Measurements from ENCODE around the gene PALLD. TPM values are rescaled to one million over a fixed set of nuclear protein-coding genes. Genes with fewer than 3 reads are reported as not detected.

The PALLD gene
- polyA plus RNA-seq, 1 donor (not counting 4 experiments of a cell fraction or from before 2014, with no cell fraction given) = 136 TPM

GRCh38 chr4:168688584-168688983 lies 191.7 kb downstream of the PALLD start:
- Histone ChIP-seq H3K27ac (ENCODE audit: control insufficient read depth, insufficient read depth, low read length) (no peak overlapping the region), H4K20me1 (ENCODE audit: control insufficient read depth, extremely low read depth, insufficient read depth, low read length) (no peaks in the 10 kb centered on the region), H3K9ac (ENCODE audit: control insufficient read depth, extremely low read depth, insufficient read depth, low read length) (no peak overlapping the region), H3K4me1 (ENCODE audit: control insufficient read depth, extremely low read depth, insufficient read depth, low read length) (peaks cover 1% of the 10 kb centered on the region), H3K79me2 (ENCODE audit: control insufficient read depth, insufficient read depth, low read length) (no peaks in the 10 kb centered on the region), H3K4me2 (ENCODE audit: control insufficient read depth, extremely low read depth, insufficient read depth, low read depth, low read length) (no peak overlapping the region), H3K36me3 (ENCODE audit: control insufficient read depth in 2 of 2, extremely low read depth in 1 of 2, insufficient read depth in 2 of 2, low read length in 2 of 2) (no peaks in the 10 kb centered on the region), H3K9me3 (ENCODE audit: control insufficient read depth, low read depth, low read length) (no peaks in the 10 kb centered on the region), H3K27me3 (ENCODE audit: control insufficient read depth, extremely low read depth, insufficient read depth, low read length) (no peaks in the 10 kb centered on the region), H3K9me1 (ENCODE audit: control insufficient read depth, extremely low read depth, insufficient read depth, low read length) (no peaks in the 10 kb centered on the region), H2AFZ (ENCODE audit: control insufficient read depth, low read length) (no peak overlapping the region), H3K4me3 (ENCODE audit: control insufficient read depth in 2 of 3, extremely low read depth in 1 of 3, insufficient read depth in 2 of 3, low read depth in 1 of 3, low read length in 3 of 3) (no peak overlapping the region)
- TF ChIP-seq CTCF (optimal IDR thresholded peaks at IDR 0.05 in 1 of 3, IDR thresholded peaks at IDR 0.05 in 1 of 3, conservative IDR thresholded peaks at IDR 0.05 in 1 of 3; ENCODE audit: extremely low read depth in 1 of 3, insufficient read depth in 2 of 3, low read length in 3 of 3) (no peak), EZH2 (IDR thresholded peaks at IDR 0.05; ENCODE audit: low read length) (no peak)
- dilution Hi-C loops (cut with MboI; ENCODE audit: extremely low pct_ligation_motif_present, low sequenced_read_pairs) = no loop called here
- DNase-seq (ENCODE audit: low read depth, low spot score) (no peak), FAIRE-seq (no peak)

GRCh38 chr4:168689791-168690190 lies 192.9 kb downstream of the PALLD start:
- Histone ChIP-seq H3K27ac (ENCODE audit: control insufficient read depth, insufficient read depth, low read length) (no peak overlapping the region), H2AFZ (ENCODE audit: control insufficient read depth, low read length) (no peak overlapping the region), H3K36me3 (ENCODE audit: control insufficient read depth in 2 of 2, extremely low read depth in 1 of 2, insufficient read depth in 2 of 2, low read length in 2 of 2) (no peaks in the 10 kb centered on the region), H3K9me1 (ENCODE audit: control insufficient read depth, extremely low read depth, insufficient read depth, low read length) (no peaks in the 10 kb centered on the region), H3K4me1 (ENCODE audit: control insufficient read depth, extremely low read depth, insufficient read depth, low read length) (peaks cover 3% of the 10 kb centered on the region), H3K9ac (ENCODE audit: control insufficient read depth, extremely low read depth, insufficient read depth, low read length) (no peak overlapping the region), H3K4me3 (ENCODE audit: control insufficient read depth in 2 of 3, extremely low read depth in 1 of 3, insufficient read depth in 2 of 3, low read depth in 1 of 3, low read length in 3 of 3) (no peak overlapping the region), H4K20me1 (ENCODE audit: control insufficient read depth, extremely low read depth, insufficient read depth, low read length) (no peaks in the 10 kb centered on the region), H3K9me3 (ENCODE audit: control insufficient read depth, low read depth, low read length) (no peaks in the 10 kb centered on the region), H3K4me2 (ENCODE audit: control insufficient read depth, extremely low read depth, insufficient read depth, low read depth, low read length) (no peak overlapping the region), H3K27me3 (ENCODE audit: control insufficient read depth, extremely low read depth, insufficient read depth, low read length) (no peaks in the 10 kb centered on the region), H3K79me2 (ENCODE audit: control insufficient read depth, insufficient read depth, low read length) (no peaks in the 10 kb centered on the region)
- DNase-seq (ENCODE audit: low read depth, low spot score) = no peak
- dilution Hi-C loops (cut with MboI; ENCODE audit: extremely low pct_ligation_motif_present, low sequenced_read_pairs) = no loop called here
- TF ChIP-seq EZH2 (IDR thresholded peaks at IDR 0.05; ENCODE audit: low read length) (no peak), CTCF (optimal IDR thresholded peaks at IDR 0.05 in 1 of 3, IDR thresholded peaks at IDR 0.05 in 1 of 3, conservative IDR thresholded peaks at IDR 0.05 in 1 of 3; ENCODE audit: extremely low read depth in 1 of 3, insufficient read depth in 2 of 3, low read length in 3 of 3) (no peak)
- FAIRE-seq = no peak

All from keratinocyte (primary cell).